ENCODE results near the gene TTC21B.

- TF ChIP-seq CTCF (IDR thresholded peaks at IDR 0.05; ENCODE audit: borderline replicate concordance, extremely low read depth, low read length, poor library complexity, severe bottlenecking) (no peak), EZH2 (IDR thresholded peaks at IDR 0.05; ENCODE audit: borderline replicate concordance, low read depth, low read length, severe bottlenecking) (no peak)
Observed at GRCh38 chr2:165911231-165911630, 42.3 kb downstream of the TTC21B start.
